Cerebellar nuclear complex (tissue), 1 donor: ENCODE data around the gene TMPRSS4.

Experiments used
- DNase-seq, 2 experiments: peaks; one replicate each; lab custom pipeline; 2025; lab: John Stamatoyannopoulos, UW

Gene TMPRSS4

DNA sequence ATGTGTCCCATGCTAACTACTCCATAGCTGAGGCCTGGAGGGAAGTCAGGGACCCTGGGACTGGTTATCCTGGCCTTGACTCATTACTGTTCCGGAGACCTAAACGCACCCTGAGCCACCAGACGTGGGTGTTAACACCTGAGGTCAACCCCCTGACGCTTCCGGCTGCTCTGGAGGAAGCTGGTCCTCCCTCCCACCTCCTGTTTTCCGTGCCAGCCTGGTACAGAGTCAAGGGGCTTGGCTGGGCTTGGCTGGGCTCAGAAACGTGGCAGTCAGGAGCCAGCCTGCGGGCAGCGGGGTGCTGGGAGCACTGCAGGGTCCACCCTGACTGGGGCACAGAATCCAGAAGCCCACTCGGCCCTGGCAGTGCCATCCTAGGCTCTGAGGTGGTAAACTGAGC lies 2.6 kb downstream of the TMPRSS4 start:
- no peak for DNase-seq

DNA sequence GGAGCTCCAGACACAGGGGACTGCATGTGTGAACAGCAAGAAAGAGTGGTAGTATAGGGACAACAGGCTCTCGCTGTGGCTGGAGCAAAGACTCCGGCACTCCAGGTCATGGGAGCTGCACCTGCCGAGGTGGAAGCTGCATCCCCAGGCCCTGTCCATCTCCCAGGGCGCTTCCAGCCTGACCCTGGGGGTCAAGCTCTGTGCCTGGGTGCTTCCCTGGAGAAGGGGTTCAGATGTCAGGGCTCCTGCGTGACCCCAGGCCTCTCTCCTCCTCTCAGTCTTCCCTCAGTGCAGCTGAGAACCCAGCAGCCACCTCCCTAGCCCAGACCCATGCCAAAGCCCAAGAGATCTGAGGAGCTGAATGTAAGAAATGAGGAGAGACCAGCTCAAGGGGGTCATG lies 3.4 kb downstream of the TMPRSS4 start:
- no peak for DNase-seq

GRCh38 chr11:118081241-118081958 lies 4.5 kb downstream of the TMPRSS4 start:
- DNase-seq: no peak

DNA sequence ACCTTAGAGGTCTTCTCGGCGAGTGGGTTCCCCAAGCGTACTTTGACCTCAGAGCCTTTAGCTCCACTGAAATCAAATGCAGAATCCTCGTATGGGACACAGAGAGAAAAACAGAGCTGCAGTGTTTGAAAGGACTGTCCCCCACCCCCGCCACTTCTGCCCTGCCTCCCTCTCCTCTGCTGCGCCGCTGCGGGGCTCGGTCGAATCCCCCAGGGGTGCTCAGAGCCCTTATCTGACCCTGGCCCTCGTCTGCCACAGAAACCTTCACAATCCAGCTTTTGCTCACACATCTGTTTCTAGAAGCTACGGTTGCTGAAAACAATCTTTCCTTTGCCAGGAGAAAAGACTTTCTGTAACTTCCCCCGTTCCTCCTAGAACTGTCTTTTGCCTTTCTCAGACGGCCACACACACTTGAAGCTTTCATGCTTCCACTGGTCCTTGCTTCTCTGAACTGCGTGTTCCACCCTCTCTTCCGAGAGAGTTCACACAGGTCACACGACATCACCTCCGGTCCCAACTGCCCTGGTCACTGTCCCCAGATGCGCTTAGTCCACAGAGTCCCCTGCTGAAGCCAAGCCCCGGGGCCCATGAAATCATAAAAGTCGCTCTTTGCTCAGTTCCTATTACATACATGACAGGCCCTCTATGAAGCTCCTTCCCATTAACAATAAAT lies 6.1 kb downstream of the TMPRSS4 start:
- no peak for DNase-seq

DNA sequence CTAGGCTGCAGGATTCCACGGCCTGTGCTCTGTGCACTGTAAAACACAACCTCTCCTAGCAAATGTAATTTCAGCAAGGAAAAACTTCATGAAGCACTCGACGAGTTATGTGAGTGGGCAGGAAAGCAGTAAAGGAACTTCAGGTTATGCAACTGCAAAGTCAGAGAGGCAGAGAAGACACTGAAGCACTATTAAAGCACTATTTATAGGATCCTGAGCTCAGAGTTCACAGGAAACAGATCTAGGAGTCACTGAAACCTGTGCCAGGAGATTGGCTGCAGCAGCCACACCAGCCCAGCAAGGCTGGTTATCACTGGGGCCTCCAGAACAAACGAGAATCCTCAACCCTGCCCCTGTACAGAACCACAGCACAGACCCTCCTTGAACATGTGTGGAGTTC lies 7.4 kb downstream of the TMPRSS4 start:
- no peak for DNase-seq

- no peak for DNase-seq
Observed at GRCh38 chr11:118084656-118085055, 7.8 kb downstream of the TMPRSS4 start.

DNA sequence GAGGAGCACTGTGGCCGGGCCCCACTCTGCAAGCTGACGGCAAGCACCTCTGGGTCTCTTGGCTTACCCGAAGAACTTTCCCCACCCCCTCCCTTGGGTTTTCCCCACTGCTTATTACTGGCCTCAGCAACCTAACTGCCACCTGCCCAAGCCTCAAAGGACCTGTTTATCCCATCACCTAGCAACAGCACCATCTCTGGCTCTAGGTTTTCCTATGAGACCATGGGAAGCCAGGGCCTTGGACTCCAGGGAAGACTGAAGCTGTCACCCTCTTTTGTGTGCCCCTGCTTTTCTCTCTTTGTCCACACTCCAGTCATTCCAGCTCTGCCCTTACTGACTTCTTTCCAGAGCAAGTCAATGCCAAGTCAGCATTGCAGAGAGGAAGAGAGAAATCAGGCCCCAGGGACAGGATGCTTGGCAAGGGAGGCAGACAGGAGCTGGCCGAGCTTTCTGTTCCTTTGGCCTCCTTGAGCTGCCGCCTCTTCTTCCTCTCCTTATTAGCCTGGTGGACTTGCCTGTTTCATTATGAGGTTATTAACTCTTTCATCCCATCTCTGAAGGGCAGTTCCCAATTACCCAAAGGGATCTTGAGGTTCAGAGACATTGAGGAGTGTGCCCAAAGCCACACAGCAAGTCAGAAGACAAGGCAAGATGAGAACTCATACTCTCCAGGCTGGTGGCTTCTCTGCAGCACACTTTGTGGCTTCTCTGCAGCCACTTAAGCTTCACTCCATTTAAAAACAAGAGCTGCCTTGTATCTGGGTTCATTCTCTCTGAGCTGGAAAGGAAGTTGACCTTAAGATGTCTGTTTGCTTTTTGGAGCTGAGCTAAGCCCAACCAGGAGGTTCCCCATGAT lies 10.3 kb downstream of the TMPRSS4 start, which contains the start of gene SMIM35:
Gene SMIM35 (minus strand): TSS at position 51 of the 856 bp plus-strand sequence. CDS start 206 bp downstream, outside the sequence.
- DNase-seq: no peak

DNA sequence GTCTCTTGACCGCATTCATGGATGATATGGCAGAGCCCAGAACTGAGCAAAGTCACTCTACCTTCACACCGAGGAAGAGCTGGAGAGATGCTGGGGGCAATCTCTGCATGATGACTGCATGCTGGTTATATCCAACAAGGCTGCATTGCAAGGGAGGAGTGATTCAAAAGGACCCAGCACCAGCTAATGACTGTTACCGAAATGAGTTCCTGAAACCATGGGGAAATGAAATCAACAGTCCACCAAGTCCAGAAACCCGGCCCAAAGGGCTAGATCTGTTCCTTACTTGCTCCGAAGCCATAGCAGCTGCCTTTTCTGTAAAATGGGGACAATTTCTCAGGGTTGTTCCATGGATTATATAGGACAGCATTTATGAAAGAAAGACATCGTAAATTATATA lies 11.1 kb downstream of the TMPRSS4 start:
- no peak for DNase-seq

GRCh38 chr11:118088531-118088930 lies 11.7 kb downstream of the TMPRSS4 start:
- no peak for DNase-seq

DNA sequence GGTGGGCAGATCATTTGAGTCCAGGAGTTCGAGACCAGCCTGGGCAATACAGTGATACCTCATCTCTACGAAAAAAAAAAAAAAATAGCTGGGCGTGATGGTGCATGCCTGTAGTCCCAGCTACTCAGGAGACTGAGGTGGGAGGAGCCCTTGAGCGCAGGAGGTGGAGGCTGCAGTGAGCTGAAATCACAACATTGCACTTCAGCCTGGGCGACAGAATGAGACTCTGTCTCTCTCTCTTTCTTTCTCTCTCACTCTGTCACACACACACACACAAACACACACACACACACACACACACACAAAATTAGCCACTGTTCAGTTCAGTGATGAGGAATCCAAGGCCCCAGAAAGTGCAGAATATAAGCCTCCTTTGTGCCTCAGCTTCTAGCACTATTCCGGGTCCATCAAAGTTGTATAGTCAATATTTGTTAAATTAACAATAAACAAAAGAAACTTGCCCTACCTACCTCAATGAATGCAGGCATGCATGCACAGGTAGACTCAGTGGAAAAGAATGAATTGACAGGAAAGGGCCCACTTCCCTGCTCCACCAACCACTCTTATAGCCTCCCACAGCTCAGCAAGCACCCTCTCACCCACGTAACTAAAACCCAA lies 13.8 kb downstream of the TMPRSS4 start:
- no peak for DNase-seq

DNA sequence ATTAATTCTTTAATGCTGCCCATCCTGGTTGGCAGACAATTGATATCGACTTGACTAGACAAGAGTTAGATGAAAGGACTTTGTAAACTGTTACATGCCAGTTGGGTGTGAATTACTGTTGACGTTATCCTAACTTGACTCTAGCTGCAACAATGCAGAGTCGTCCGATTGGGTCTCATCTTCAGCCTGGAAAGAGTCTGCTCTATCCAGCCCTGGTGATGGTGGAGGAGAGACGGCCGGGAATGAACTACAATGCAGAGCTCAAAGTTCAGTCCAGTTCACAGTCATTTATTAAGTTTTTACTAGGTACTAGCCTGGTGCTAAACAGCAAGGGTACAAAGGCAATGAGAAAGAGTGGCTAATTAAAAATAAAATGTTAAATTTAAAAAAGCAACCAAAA lies 14.8 kb downstream of the TMPRSS4 start:
- no peak for DNase-seq

GRCh38 chr11:118092907-118093571 lies 16.2 kb downstream of the TMPRSS4 start:
- DNase-seq: no peak

DNA sequence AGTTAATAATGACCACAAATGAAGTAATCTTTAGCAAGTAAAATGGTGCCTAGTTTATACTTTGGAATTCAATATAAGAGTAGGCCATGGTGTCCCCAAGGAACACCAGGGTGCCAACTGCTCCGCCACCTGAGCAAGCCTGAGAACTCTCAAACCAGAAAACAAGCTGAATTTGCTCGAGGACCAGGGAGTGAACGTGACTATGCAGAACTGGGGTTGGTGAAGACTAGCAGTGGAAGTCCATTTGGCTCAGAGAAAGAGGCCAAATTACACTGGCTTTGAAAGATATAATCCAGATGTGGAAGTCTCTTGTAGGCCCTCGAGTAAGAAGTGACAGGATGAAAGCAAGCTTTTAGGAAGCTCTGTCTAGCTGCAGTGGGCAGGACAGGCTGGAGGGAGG lies 18.6 kb downstream of the TMPRSS4 start:
- DNase-seq: no peak

GRCh38 chr11:118095967-118096367 lies 19.1 kb downstream of the TMPRSS4 start:
- DNase-seq: no peak

- no peak for DNase-seq
Observed at GRCh38 chr11:118098996-118099837, 22.3 kb downstream of the TMPRSS4 start.

DNA sequence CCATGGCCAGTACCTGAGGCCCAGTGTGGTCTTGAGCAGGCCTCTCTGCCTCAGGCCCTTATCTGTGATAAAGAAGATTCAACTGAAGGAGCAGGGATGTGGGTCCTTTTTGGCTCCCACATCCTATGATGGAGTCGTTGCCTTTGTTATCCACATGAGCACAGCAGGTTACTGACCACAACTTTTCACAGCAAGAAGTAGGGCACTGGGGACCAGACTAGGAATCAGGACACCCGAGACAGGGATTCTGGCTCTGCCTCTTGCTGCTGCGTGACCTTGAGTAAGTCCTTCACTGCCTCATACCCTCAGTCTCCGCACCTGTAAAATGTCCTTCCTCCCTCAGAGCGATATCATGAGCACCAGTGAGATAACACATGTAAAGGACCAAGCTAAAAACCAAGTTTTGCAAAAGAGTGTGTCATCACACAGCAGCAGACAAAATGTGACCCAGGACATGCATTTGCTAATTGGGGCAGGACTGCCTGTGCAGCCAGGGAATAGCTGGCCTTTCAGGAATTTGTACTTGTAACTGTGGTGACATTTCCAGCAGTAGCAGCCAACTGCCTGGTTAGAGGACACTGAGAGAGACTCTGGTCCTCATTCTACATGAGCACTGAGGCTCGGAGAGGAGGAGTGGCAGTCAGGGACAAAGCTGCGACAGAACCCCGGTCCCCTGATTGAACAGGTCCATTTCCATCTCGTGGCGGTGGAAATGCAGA lies 23.1 kb downstream of the TMPRSS4 start:
- no peak for DNase-seq

DNA sequence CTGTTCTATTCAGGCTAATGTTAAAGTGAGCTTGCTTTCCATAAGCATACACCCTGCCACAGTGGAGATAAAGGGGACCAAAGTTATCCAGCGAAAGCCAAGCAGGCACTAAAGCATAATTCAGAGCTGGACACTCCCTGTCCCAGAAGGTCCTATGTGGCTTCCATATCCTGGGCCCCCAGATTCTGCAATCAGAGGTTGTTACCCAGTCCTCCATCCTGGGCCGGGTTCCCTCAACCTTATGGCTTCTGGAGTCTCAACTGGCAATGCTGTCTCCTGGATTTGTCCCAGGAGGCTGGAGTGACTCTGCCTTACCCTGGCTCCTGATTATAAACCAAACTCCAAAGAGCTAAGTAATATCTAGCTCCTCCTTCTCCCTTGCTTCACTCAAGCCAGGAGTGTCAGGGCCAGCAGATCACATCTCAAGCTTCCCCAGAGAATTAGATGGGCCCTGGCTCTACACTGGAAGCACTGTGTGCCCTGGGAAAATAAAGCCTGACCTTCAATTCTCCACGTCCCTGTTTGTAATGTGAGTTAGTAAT lies 23.9 kb downstream of the TMPRSS4 start:
- DNase-seq: no peak

DNA sequence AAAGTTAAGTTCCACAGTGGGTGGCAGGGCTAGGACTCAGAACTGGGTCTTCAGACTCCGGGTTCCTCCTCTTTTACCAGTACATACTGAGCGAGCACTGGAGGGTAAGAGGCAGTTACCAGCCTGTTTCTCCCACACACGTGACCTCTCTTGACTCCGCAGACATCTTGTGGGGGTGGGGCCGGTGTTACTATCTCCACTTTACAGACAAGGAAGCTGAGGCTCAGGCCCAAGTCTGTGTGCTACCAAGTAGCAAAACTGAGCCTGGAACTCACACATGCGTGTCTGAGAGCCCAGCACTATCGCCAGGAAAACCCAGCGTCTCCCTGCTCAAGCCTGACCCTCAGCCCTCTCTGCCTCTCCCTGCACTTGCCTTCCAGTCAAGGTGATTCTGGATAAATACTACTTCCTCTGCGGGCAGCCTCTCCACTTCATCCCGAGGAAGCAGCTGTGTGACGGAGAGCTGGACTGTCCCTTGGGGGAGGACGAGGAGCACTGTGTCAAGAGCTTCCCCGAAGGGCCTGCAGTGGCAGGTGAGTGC lies 25.9 kb downstream of the TMPRSS4 start:
- no peak for DNase-seq

DNA sequence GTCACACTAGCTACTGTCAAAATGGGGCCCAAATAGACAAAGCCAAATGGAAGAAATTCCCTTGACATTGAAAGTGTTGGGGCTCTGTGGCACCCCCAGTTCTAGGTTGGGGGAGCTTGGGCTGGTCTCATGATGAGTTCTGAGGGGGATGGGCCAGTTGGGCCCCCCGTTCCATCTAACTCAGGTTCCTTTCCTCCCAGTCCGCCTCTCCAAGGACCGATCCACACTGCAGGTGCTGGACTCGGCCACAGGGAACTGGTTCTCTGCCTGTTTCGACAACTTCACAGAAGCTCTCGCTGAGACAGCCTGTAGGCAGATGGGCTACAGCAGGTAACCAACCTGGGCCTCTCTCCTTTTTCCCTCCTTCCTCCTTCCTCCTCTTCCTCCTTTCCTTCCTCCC lies 27.6 kb downstream of the TMPRSS4 start:
- no peak for DNase-seq
